Lung (tissue), 12 donors: ENCODE measurements around the gene RFX8. TPM values are rescaled to one million over a fixed set of nuclear protein-coding genes. Genes with fewer than 3 reads are reported as not detected.
"Not testable (repeated sequence)": the region's sequence is repeated elsewhere in the genome, so short reads cannot be mapped to it uniquely, and the experiment has no call there.

Source experiments
- ATAC-seq: fragments of 200-7000 bp; cut with Tn5 transposase; one replicate; pipeline ENCODE4 v1.9.1; 2020; ENCODE audit warnings: moderate number of reproducible peaks; ENCODE audit not compliant: insufficient read depth, low FRiP score
- DNase-seq, 3 donors: peaks; one replicate each; pipeline ENCODE4 v3.0.0-alpha.2; 2013 to 2017
- H3K27ac ChIP-seq, 2 donors: one replicate each; pipeline ENCODE4 v1.5.1; 2013; ENCODE audit warnings: mild to moderate bottlenecking in 2 of 2, moderate library complexity in 2 of 2, control low read depth in 1 of 2, inconsistent platforms in 1 of 2, low read depth in 1 of 2, low read length in 1 of 2
- H3K27me3 ChIP-seq, 3 donors: one replicate each; pipeline ENCODE4 v1.5.1; 2013; ENCODE audit warnings: low read length in 2 of 3; ENCODE audit not compliant: control insufficient read depth in 3 of 3, insufficient read depth in 3 of 3
- H3K36me3 ChIP-seq, 4 donors: one replicate each; pipeline ENCODE4 v1.5.1; 2013; ENCODE audit warnings: low read length in 4 of 4, mild to moderate bottlenecking in 1 of 4, moderate library complexity in 1 of 4; ENCODE audit not compliant: control insufficient read depth in 4 of 4, insufficient read depth in 4 of 4
- H3K4me1 ChIP-seq, 5 donors: one replicate each; pipeline ENCODE4 v1.5.1; 2013; ENCODE audit warnings: low read length in 5 of 5, mild to moderate bottlenecking in 2 of 5, moderate library complexity in 1 of 5; ENCODE audit not compliant: control insufficient read depth in 5 of 5, insufficient read depth in 5 of 5
- H3K4me3 ChIP-seq: one replicate; pipeline ENCODE4 v1.5.1; 2013; ENCODE audit warnings: mild to moderate bottlenecking, control low read depth, moderate library complexity
- H3K9ac ChIP-seq, 2 donors: one replicate each; pipeline ENCODE4 v1.5.1; 2013; ENCODE audit warnings: low read length in 2 of 2, control low read depth in 1 of 2; ENCODE audit not compliant: insufficient read depth in 1 of 2
- H3K9me3 ChIP-seq, 4 donors: one replicate each; pipeline ENCODE4 v1.5.1; 2013; ENCODE audit warnings: low read length in 3 of 4, mild to moderate bottlenecking in 1 of 4, moderate library complexity in 1 of 4; ENCODE audit not compliant: control insufficient read depth in 4 of 4, insufficient read depth in 3 of 4
- CTCF ChIP-seq: IDR thresholded peaks from 2 replicates; pipeline ENCODE4 v1.5.1; 2012; ENCODE audit warnings: mild to moderate bottlenecking; ENCODE audit errors: control extremely low read depth, extremely low read depth
- WGBS, 2 donors: extraction: QIAGEN DNeasy Blood & Tissue Kit; methylation state at CpG; one replicate each; pipeline ENCODE4 v1.1.7; 2013; 5-methylcytosine and 5-hydroxymethylcytosine counted together
- polyA plus RNA-seq, 2 donors: library from polyadenylated mRNA; stranded (reverse); fragments of 200-250 nt; gene quantifications; one replicate each; pipeline ENCODE4 v1.2.1, GENCODE V29; 2013
- total RNA-seq, 2 donors: library from RNA; depleted of rRNA in 1 of 2; stranded (reverse); fragments of >200 nt in 1 of 2; gene quantifications; one replicate each; pipeline ENCODE4 v1.2.1, GENCODE V29; 2014 to 2021
- donor health status: control.
- donor health status: control.
- donor health status: Bipolar disorder and iron deficiency.
- donor health status: healthy.
- donor health status: DM: yes; HTN: yes; CAD: no.

RFX8 gene
- total and polyA plus RNA-seq, 4 donors, result 0.11 to 0.88 (median 0.36) TPM

GRCh38 chr2:101463911-101464641 lies 10.8 kb downstream of the RFX8 start:
- ATAC-seq (no peak), DNase-seq (peak; percentile 25 to 70 (median 61))
- WGBS, 2 donors, result 16 to 39% methylated on average over 11 of the region's 11 CpGs
- no peak for TF ChIP-seq CTCF
- Histone ChIP-seq H3K36me3 (no peaks in the 10 kb centered on the region), H3K27ac (peak overlapping the region in 1 of 2 donors; percentile 44), H3K27me3 (no peaks in the 10 kb centered on the region), H3K9me3 (no peaks in the 10 kb centered on the region), H3K9ac (no peak overlapping the region), H3K4me1 (peaks cover 0 to 8% (median 5%) of the 10 kb centered on the region in 5 donors), H3K4me3 (no peak overlapping the region)

GRCh38 chr2:101463421-101463820 lies 11.5 kb downstream of the RFX8 start:
- Histone ChIP-seq H3K4me3 (no peak overlapping the region), H3K36me3 (no peaks in the 10 kb centered on the region), H3K9ac (no peak overlapping the region), H3K9me3 (no peaks in the 10 kb centered on the region), H3K27ac (peak overlapping the region in 1 of 2 donors; percentile 44), H3K27me3 (no peaks in the 10 kb centered on the region), H3K4me1 (peaks cover 0 to 8% (median 5%) of the 10 kb centered on the region in 5 donors)
- DNase-seq (no peak), ATAC-seq (no peak)
- 94 to 98% methylated on average over 8 of the region's 8 CpGs for WGBS, 2 donors
- no peak for TF ChIP-seq CTCF

GRCh38 chr2:101461381-101461780 lies 13.5 kb downstream of the RFX8 start:
- no peaks in the 10 kb centered on the region for H3K9me3 ChIP-seq
- ATAC-seq (no peak), DNase-seq (no peak)
- H3K27me3 ChIP-seq, result no peaks in the 10 kb centered on the region
- WGBS, 2 donors, result 52 to 70% methylated on average over 2 of the region's 2 CpGs
- TF ChIP-seq CTCF, result no peak
- no peaks in the 10 kb centered on the region for H3K36me3 ChIP-seq
- H3K27ac ChIP-seq, result no peak overlapping the region
- H3K4me1 ChIP-seq, result peaks cover 0 to 8% (median 5%) of the 10 kb centered on the region in 5 donors
- H3K4me3 ChIP-seq, result no peak overlapping the region
- no peak overlapping the region for H3K9ac ChIP-seq

GRCh38 chr2:101454408-101454807 lies 20.5 kb downstream of the RFX8 start:
- H3K4me3 ChIP-seq, H3K27ac ChIP-seq, H3K9ac ChIP-seq, H3K36me3 ChIP-seq, DNase-seq, ATAC-seq, H3K9me3 ChIP-seq, H3K27me3 ChIP-seq, H3K4me1 ChIP-seq: not testable (repeated sequence)
- 37 to 62% methylated on average over 3 of the region's 3 CpGs for WGBS, 2 donors
